Stomach (tissue), 9 donors: ENCODE measurements around the gene DNM3. TPM values are rescaled to one million over a fixed set of nuclear protein-coding genes. Genes with fewer than 3 reads are reported as not detected.

ENCODE experiments used
- DNase-seq, 2 donors: peaks; one replicate each; pipeline versions ENCODE4 v3.0.0 to v3.0.0-alpha.2; 2013 to 2019
- H3K27ac ChIP-seq, 5 donors: fragments of 200-600 bp in 4 of 5; sonication (generic) in 4 of 5; one replicate each; pipeline ENCODE4 v1.5.1; 2013 to 2019; ENCODE audit warnings: mild to moderate bottlenecking in 1 of 5, moderate library complexity in 1 of 5
- H3K27me3 ChIP-seq, 3 donors: fragments of 200-600 bp; sonication (generic); one replicate each; pipeline ENCODE4 v1.5.1; 2017 to 2019; ENCODE audit warnings: mixed run types in 1 of 3
- H3K36me3 ChIP-seq, 4 donors: fragments of 200-600 bp; sonication (generic); 1 replicate in 3 of 4; 2 replicates in 1 of 4; pipeline ENCODE4 v1.5.1; 2016 to 2019
- H3K4me1 ChIP-seq, 4 donors: fragments of 200-600 bp; sonication (generic); one replicate each; pipeline ENCODE4 v1.5.1; 2016 to 2019
- H3K4me3 ChIP-seq, 4 donors: fragments of 200-600 bp; sonication (generic) in 3 of 4; one replicate each; pipeline ENCODE4 v1.5.1; 2016 to 2019; ENCODE audit warnings: mild to moderate bottlenecking in 1 of 4
- H3K9me3 ChIP-seq, 4 donors: fragments of 200-600 bp; sonication (generic); one replicate each; pipeline ENCODE4 v1.5.1; 2016 to 2019
- CTCF ChIP-seq, 7 experiments: fragments of 450-650 bp in 4 of 7; fragments of 200-600 bp in 3 of 7; sonication (generic) in 3 of 7; IDR thresholded peaks; one replicate each; pipeline ENCODE4 v1.5.1; 2016 to 2019; ENCODE audit warnings: antibody characterized with exemption in 7 of 7, control low read depth in 2 of 7, mild to moderate bottlenecking in 1 of 7
- EP300 ChIP-seq: sonication (generic); formaldehyde crosslinking; IDR thresholded peaks from one replicate; pipeline ENCODE4 v1.6.1; 2017; ENCODE audit warnings: antibody characterized with exemption
- POLR2A ChIP-seq, 4 donors: fragments of 450-650 bp; IDR thresholded peaks; one replicate each; pipeline ENCODE4 v1.6.1; 2016; ENCODE audit warnings: antibody characterized with exemption in 4 of 4, control low read depth in 2 of 4, mild to moderate bottlenecking in 1 of 4, moderate library complexity in 1 of 4
- POLR2AphosphoS5 ChIP-seq, 3 donors: sonication (generic); formaldehyde crosslinking; IDR thresholded peaks; one replicate each; pipeline ENCODE4 v1.6.1; 2016; ENCODE audit warnings: antibody characterized with exemption in 3 of 3
- WGBS, 5 donors: extraction: QIAGEN DNeasy Blood & Tissue Kit in 3 of 5; methylation state at CpG; one replicate each; pipeline versions ENCODE4 v1.1.5 to v1.1.7; 2013 to 2018; 5-methylcytosine and 5-hydroxymethylcytosine counted together
- intact Hi-C: fragments of 100-400 bp; cut with DNase I; formaldehyde crosslinking; loops from one replicate; pipeline ENCODE4 v1.15.1; 2023; ENCODE audit warnings: low total_unique reads
- polyA plus RNA-seq, 3 donors: library from polyadenylated mRNA; stranded (reverse); fragments of 200-250 nt; gene quantifications; one replicate each; pipeline ENCODE4 v1.2.3, GENCODE V29; 2013
- total RNA-seq, 5 donors: library from RNA; depleted of rRNA; stranded (reverse); fragments of >200 nt; gene quantifications; one replicate each; pipeline versions ENCODE4 v1.1.0 to v1.2.3, GENCODE V29; 2014 to 2016
- donor health status: healthy with polysubstance abuse.
- donor health status: Bipolar disorder and iron deficiency.
- donor health status: healthy.

DNM3 gene
- total and polyA plus RNA-seq, 8 donors = 0.58 to 13.8 (median 2.2) TPM

- H3K4me1 ChIP-seq = peaks cover 6 to 59% (median 19%) of the 10 kb centered on the region in 4 donors
- no peak for TF ChIP-seq EP300
- no peak for TF ChIP-seq POLR2A (IDR thresholded peaks at IDR 0.05)
- no peak for TF ChIP-seq POLR2AphosphoS5 (IDR thresholded peaks at IDR 0.05)
- TF ChIP-seq CTCF (IDR thresholded peaks at IDR 0.05) = no peak
- DNase-seq = peak; percentile 27 to 79
- no peaks in the 10 kb centered on the region for H3K9me3 ChIP-seq
- H3K36me3 ChIP-seq = no peaks in the 10 kb centered on the region
- intact Hi-C loops = no loop called here
- no peak overlapping the region for H3K4me3 ChIP-seq
- peak overlapping the region in 3 of 5 donors; percentile 34 to 74 (median 59) for H3K27ac ChIP-seq
- H3K27me3 ChIP-seq = no peaks in the 10 kb centered on the region
- WGBS, 5 donors = 11 to 36% (median 21%) methylated on average over 4 of the region's 4 CpGs
Observed at GRCh38 chr1:172394141-172394751, 552.9 kb downstream of the DNM3 start.

GRCh38 chr1:172394811-172395210, 553.5 kb downstream of the DNM3 start:
- Histone ChIP-seq H3K27me3 (no peaks in the 10 kb centered on the region), H3K9me3 (no peaks in the 10 kb centered on the region), H3K27ac (peak overlapping the region in 3 of 5 donors; percentile 34 to 74 (median 59)), H3K4me3 (no peak overlapping the region), H3K36me3 (no peaks in the 10 kb centered on the region), H3K4me1 (peaks cover 6 to 59% (median 21%) of the 10 kb centered on the region in 4 donors)
- intact Hi-C loops = no loop called here
- DNase-seq = no peak
- TF ChIP-seq CTCF (IDR thresholded peaks at IDR 0.05) (no peak), POLR2A (IDR thresholded peaks at IDR 0.05) (no peak), EP300 (no peak), POLR2AphosphoS5 (IDR thresholded peaks at IDR 0.05) (no peak)
- WGBS, 5 donors = 82 to 92% (median 89%) methylated on average over 5 of the region's 5 CpGs

GRCh38 chr1:172395576-172395975, 554.3 kb downstream of the DNM3 start:
- H3K27ac ChIP-seq = no peak overlapping the region
- no peak overlapping the region for H3K4me3 ChIP-seq
- no peaks in the 10 kb centered on the region for H3K9me3 ChIP-seq
- H3K36me3 ChIP-seq = no peaks in the 10 kb centered on the region
- intact Hi-C loops = no loop called here
- no peak for TF ChIP-seq POLR2AphosphoS5 (IDR thresholded peaks at IDR 0.05)
- DNase-seq = no peak
- H3K27me3 ChIP-seq = no peaks in the 10 kb centered on the region
- H3K4me1 ChIP-seq = peaks cover 7 to 59% (median 26%) of the 10 kb centered on the region in 4 donors
- WGBS, 5 donors = 83 to 93% (median 90%) methylated on average over 3 of the region's 3 CpGs

- Histone ChIP-seq H3K4me1 (peaks cover 7 to 43% (median 26%) of the 10 kb centered on the region in 4 donors), H3K36me3 (no peaks in the 10 kb centered on the region), H3K27ac (peak overlapping the region in 1 of 5 donors; percentile 7), H3K9me3 (no peaks in the 10 kb centered on the region), H3K27me3 (no peaks in the 10 kb centered on the region), H3K4me3 (no peak overlapping the region)
- peak in 1 of 2 donors; percentile 55 for DNase-seq
- intact Hi-C loops = no loop called here
- WGBS, 5 donors = 55 to 69% (median 64%) methylated on average over 3 of the region's 3 CpGs
- no peak for TF ChIP-seq POLR2A (IDR thresholded peaks at IDR 0.05)
- TF ChIP-seq CTCF (IDR thresholded peaks at IDR 0.05) = no peak
- no peak for TF ChIP-seq POLR2AphosphoS5 (IDR thresholded peaks at IDR 0.05)
- TF ChIP-seq EP300 = no peak
Observed at GRCh38 chr1:172397221-172397620, 555.9 kb downstream of the DNM3 start.

GRCh38 chr1:172397633-172398032, 556.3 kb downstream of the DNM3 start:
- no peak overlapping the region for H3K4me3 ChIP-seq
- no peak for DNase-seq
- H3K36me3 ChIP-seq = no peaks in the 10 kb centered on the region
- peaks cover 7 to 48% (median 28%) of the 10 kb centered on the region in 4 donors for H3K4me1 ChIP-seq
- H3K27me3 ChIP-seq = no peaks in the 10 kb centered on the region
- WGBS, 5 donors = 87 to 96% (median 90%) methylated on average over 2 of the region's 2 CpGs
- peak overlapping the region in 1 of 5 donors; percentile 72 for H3K27ac ChIP-seq
- intact Hi-C loops = no loop called here
- no peaks in the 10 kb centered on the region for H3K9me3 ChIP-seq
- TF ChIP-seq POLR2AphosphoS5 (IDR thresholded peaks at IDR 0.05) (no peak), POLR2A (IDR thresholded peaks at IDR 0.05) (no peak)
